H1 (cell line): ENCODE measurements around the gene PLEKHM3. TPM values are rescaled to one million over a fixed set of nuclear protein-coding genes. Genes with fewer than 3 reads are reported as not detected.

ENCODE experiments used
- BACH1 ChIP-seq: IDR thresholded peaks from 2 replicates; pipeline ENCODE4 v1.6.1; 2012; ENCODE audit warnings: low read length, improper control_type of control experiment
- CEBPB ChIP-seq: IDR thresholded peaks from 2 replicates; pipeline ENCODE4 v1.6.1; 2012; ENCODE audit warnings: low read depth, low read length
- CHD7 ChIP-seq: fragments of 300-600 bp; sonication (generic); IDR thresholded peaks from 2 replicates; pipeline ENCODE4 v1.7.1; 2012; ENCODE audit warnings: low read length, moderate library complexity, mild to moderate bottlenecking, inconsistent platforms; ENCODE audit not compliant: insufficient replicate concordance
- CREB1 ChIP-seq: IDR thresholded peaks from 2 replicates; pipeline ENCODE4 v1.6.1; 2012; ENCODE audit warnings: inconsistent platforms
- GABPA ChIP-seq: IDR thresholded peaks from 2 replicates; pipeline ENCODE4 v1.6.1; 2011; ENCODE audit warnings: mild to moderate bottlenecking, low read length, moderate library complexity, borderline replicate concordance; ENCODE audit not compliant: insufficient read depth
- MAX ChIP-seq: IDR thresholded peaks from 2 replicates; pipeline ENCODE4 v1.6.1; 2012; ENCODE audit warnings: inconsistent platforms
- POLR2A ChIP-seq, 2 experiments: IDR thresholded peaks; 1 replicate in 1 of 2; 2 replicates in 1 of 2; pipeline ENCODE4 v1.6.1; 2011; ENCODE audit warnings: low read depth in 2 of 2, low read length in 2 of 2, mild to moderate bottlenecking in 2 of 2; ENCODE audit errors: control extremely low read depth in 1 of 2
- POLR2AphosphoS5 ChIP-seq: IDR thresholded peaks from 2 replicates; pipeline ENCODE4 v1.6.1; 2011; ENCODE audit warnings: low read depth, low read length
- RXRA ChIP-seq: IDR thresholded peaks from 2 replicates; pipeline ENCODE4 v1.6.1; 2011; ENCODE audit warnings: low read depth, mild to moderate bottlenecking, low read length, moderate library complexity; ENCODE audit not compliant: insufficient read depth
- TAF1 ChIP-seq: IDR thresholded peaks from 2 replicates; pipeline ENCODE4 v1.6.1; 2011; ENCODE audit warnings: mild to moderate bottlenecking, low read depth, low read length
- TAF7 ChIP-seq: optimal IDR thresholded peaks from 2 replicates; pipeline ENCODE3; 2011; ENCODE audit warnings: low read depth, mild to moderate bottlenecking, inconsistent platforms, low read length, moderate library complexity, borderline replicate concordance
- TCF12 ChIP-seq: IDR thresholded peaks from 2 replicates; pipeline ENCODE4 v1.6.1; 2011; ENCODE audit warnings: low read depth, mild to moderate bottlenecking, low read length
- polyA plus RNA-seq, 7 experiments: library from polyadenylated mRNA; depleted of rRNA in 3 of 7; stranded (reverse) in 5 of 7; unstranded in 2 of 7; fragments of >200 nt in 5 of 7; fragments of 200-250 nt in 2 of 7; gene quantifications; 1 replicate in 5 of 7; 2 replicates in 1 of 7; 4 replicates in 1 of 7; pipeline versions ENCODE4 v1.2.1 to v1.2.3, GENCODE V29; 2011 to 2013; ENCODE audit warnings: missing spikeins in 2 of 7, mixed read lengths in 2 of 7
- total RNA-seq: library from RNA; stranded (reverse); fragmentation: NEBNext Ultra II Directional; extraction: Animal tissue kit (Norgen Biotek cat#: 25700); gene quantifications from 2 replicates; pipeline ENCODE4 v1.2.1, GENCODE V29; 2021

Gene PLEKHM3
- total and polyA plus RNA-seq, 2 of the 8 experiments (the other 6 are each of a cell fraction or from before 2014, with no cell fraction given) = 2.3 to 5.8 TPM

GRCh38 chr2:207812058-207812725, 213.1 kb downstream of the PLEKHM3 start (continued):
- TF ChIP-seq CHD7 (no peak), BACH1 (no peak), TAF1 (no peak), GABPA (no peak), POLR2A (IDR thresholded peaks at IDR 0.05; ENCODE audit: control extremely low read depth in 1 of 2, low read depth in 2 of 2, low read length in 2 of 2) (no peak), TAF7 (no peak), POLR2AphosphoS5 (no peak), RXRA (no peak), CEBPB (no peak), CREB1 (no peak), MAX (no peak), TCF12 (no peak)
